Keratinocyte (primary cell): ENCODE data around the gene ALDH7A1. TPM values are rescaled to one million over a fixed set of nuclear protein-coding genes. Genes with fewer than 3 reads are reported as not detected.

ENCODE experiments used
- DNase-seq: peaks from one replicate; pipeline ENCODE4 v3.0.0-alpha.2; 2011; ENCODE audit warnings: low read depth, missing footprints, low spot score
- FAIRE-seq: peaks from 2 replicates; lab custom pipeline; 2011; peaks lifted over from hg19 to GRCh38; lab: Jason Lieb, UNC
- H2AFZ ChIP-seq: 2 replicates; pipeline ENCODE4 v1.6.0; 2012; ENCODE audit warnings: low read length, control low read depth, inconsistent platforms; ENCODE audit not compliant: control insufficient read depth
- H3K27ac ChIP-seq: 2 replicates; pipeline ENCODE4 v1.5.1; 2011; ENCODE audit warnings: low read length; ENCODE audit not compliant: control insufficient read depth, insufficient read depth
- H3K27me3 ChIP-seq: 3 replicates; pipeline ENCODE4 v1.6.0; 2011; ENCODE audit warnings: low read length; ENCODE audit not compliant: control insufficient read depth, insufficient read depth; ENCODE audit errors: extremely low read depth
- H3K36me3 ChIP-seq, 2 experiments: 2 replicates in 1 of 2; 3 replicates in 1 of 2; pipeline ENCODE4 v1.5.1; 2011; ENCODE audit warnings: low read length in 2 of 2, mild to moderate bottlenecking in 1 of 2; ENCODE audit not compliant: control insufficient read depth in 2 of 2, insufficient read depth in 2 of 2; ENCODE audit errors: extremely low read depth in 1 of 2
- H3K4me1 ChIP-seq: 3 replicates; pipeline ENCODE4 v1.5.1; 2011; ENCODE audit warnings: low read length; ENCODE audit not compliant: control insufficient read depth, insufficient read depth; ENCODE audit errors: extremely low read depth
- H3K4me2 ChIP-seq: 3 replicates; pipeline ENCODE4 v1.6.0; 2011; ENCODE audit warnings: low read depth, low read length; ENCODE audit not compliant: control insufficient read depth, insufficient read depth; ENCODE audit errors: extremely low read depth
- H3K4me3 ChIP-seq, 3 experiments: fragments of 200-600 bp in 1 of 3; sonication (generic) in 1 of 3; 2 replicates in 2 of 3; 3 replicates in 1 of 3; pipeline ENCODE4 v1.5.1; 2011 to 2016; ENCODE audit warnings: low read length in 3 of 3, mild to moderate bottlenecking in 3 of 3, control low read depth in 2 of 3, inconsistent platforms in 1 of 3, low read depth in 1 of 3, mixed read lengths in 1 of 3, mixed run types in 1 of 3, moderate library complexity in 1 of 3; ENCODE audit not compliant: control insufficient read depth in 2 of 3, insufficient read depth in 2 of 3; ENCODE audit errors: extremely low read depth in 1 of 3
- H3K79me2 ChIP-seq: 2 replicates; pipeline ENCODE4 v1.6.0; 2012; ENCODE audit warnings: low read length; ENCODE audit not compliant: control insufficient read depth, insufficient read depth
- H3K9ac ChIP-seq: 3 replicates; pipeline ENCODE4 v1.6.0; 2011; ENCODE audit warnings: low read length; ENCODE audit not compliant: control insufficient read depth, insufficient read depth; ENCODE audit errors: extremely low read depth
- H3K9me1 ChIP-seq: 3 replicates; pipeline ENCODE4 v1.6.0; 2011; ENCODE audit warnings: low read length; ENCODE audit not compliant: control insufficient read depth, insufficient read depth; ENCODE audit errors: extremely low read depth
- H3K9me3 ChIP-seq: 2 replicates; pipeline ENCODE4 v1.5.1; 2012; ENCODE audit warnings: low read depth, low read length; ENCODE audit not compliant: control insufficient read depth
- H4K20me1 ChIP-seq: 3 replicates; pipeline ENCODE4 v1.6.0; 2011; ENCODE audit warnings: low read length; ENCODE audit not compliant: control insufficient read depth, insufficient read depth; ENCODE audit errors: extremely low read depth
- EZH2 ChIP-seq: IDR thresholded peaks from one replicate; pipeline ENCODE4 v1.6.1; 2012; ENCODE audit warnings: inconsistent platforms, mild to moderate bottlenecking, low read length, moderate library complexity
- dilution Hi-C: fragments of 300-500 bp; cut with MboI; formaldehyde crosslinking; loops from one replicate; pipeline ENCODE4 v1.7.0; 2020; ENCODE audit warnings: low sequenced_read_pairs; ENCODE audit not compliant: extremely low pct_ligation_motif_present
- polyA plus RNA-seq, 5 experiments: library from polyadenylated mRNA; depleted of rRNA in 3 of 5; stranded (reverse) in 3 of 5; stranded (forward) in 1 of 5; unstranded in 1 of 5; fragments of >200 nt; gene quantifications; 1 replicate in 1 of 5; 2 replicates in 3 of 5; 3 replicates in 1 of 5; pipeline versions ENCODE4 v1.2.1 to v1.2.3, GENCODE V29; 2011 to 2012; ENCODE audit warnings: missing spikeins in 2 of 5, low read depth in 1 of 5, low replicate concordance in 1 of 5
- TF ChIP-seq, protein P1 (sequence below), 3 experiments: IDR thresholded peaks in 1 of 3; conservative IDR thresholded peaks in 1 of 3; optimal IDR thresholded peaks in 1 of 3; 2 replicates in 2 of 3; 3 replicates in 1 of 3; pipeline versions ENCODE3 to v1.5.1; 2011; ENCODE audit warnings: low read length in 3 of 3, mild to moderate bottlenecking in 3 of 3, moderate library complexity in 2 of 3, control low read depth in 1 of 3, inconsistent platforms in 1 of 3; ENCODE audit not compliant: insufficient read depth in 2 of 3; ENCODE audit errors: extremely low read depth in 1 of 3

The ALDH7A1 gene
- polyA plus RNA-seq, 1 donor (not counting 4 experiments of a cell fraction or from before 2014, with no cell fraction given): 183 TPM

DNA sequence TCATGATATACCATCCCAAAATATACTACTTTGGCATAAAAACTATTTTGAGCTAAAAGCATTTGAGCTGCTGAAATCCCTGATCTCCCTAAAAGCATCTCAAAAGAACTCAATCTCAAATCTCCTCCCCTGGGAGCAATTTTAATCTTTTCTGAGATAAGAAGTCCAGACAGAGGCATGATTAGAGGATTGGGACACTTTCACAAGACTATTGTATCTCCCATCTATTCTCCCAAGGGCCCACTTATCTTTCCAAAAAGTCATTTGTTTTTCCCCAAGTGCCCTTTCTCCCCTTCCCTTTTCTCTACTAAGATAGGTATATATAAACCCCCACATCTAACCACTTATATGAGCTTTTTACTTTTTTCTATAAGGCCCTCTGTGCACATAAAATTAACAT is 79.7 kb downstream of the ALDH7A1 start:
- Histone ChIP-seq H3K9ac (no peak overlapping the region), H2AFZ (no peak overlapping the region), H3K79me2 (no peaks in the 10 kb centered on the region), H3K4me1 (peaks cover 47% of the 10 kb centered on the region), H3K27ac (peak overlapping the region; percentile 22), H3K4me2 (no peak overlapping the region), H3K9me1 (no peaks in the 10 kb centered on the region), H3K9me3 (no peaks in the 10 kb centered on the region), H3K4me3 (no peak overlapping the region), H3K27me3 (no peaks in the 10 kb centered on the region), H3K36me3 (no peaks in the 10 kb centered on the region), H4K20me1 (no peaks in the 10 kb centered on the region)
- FAIRE-seq: no peak
- no peak for DNase-seq
- TF ChIP-seq, protein P1, sequence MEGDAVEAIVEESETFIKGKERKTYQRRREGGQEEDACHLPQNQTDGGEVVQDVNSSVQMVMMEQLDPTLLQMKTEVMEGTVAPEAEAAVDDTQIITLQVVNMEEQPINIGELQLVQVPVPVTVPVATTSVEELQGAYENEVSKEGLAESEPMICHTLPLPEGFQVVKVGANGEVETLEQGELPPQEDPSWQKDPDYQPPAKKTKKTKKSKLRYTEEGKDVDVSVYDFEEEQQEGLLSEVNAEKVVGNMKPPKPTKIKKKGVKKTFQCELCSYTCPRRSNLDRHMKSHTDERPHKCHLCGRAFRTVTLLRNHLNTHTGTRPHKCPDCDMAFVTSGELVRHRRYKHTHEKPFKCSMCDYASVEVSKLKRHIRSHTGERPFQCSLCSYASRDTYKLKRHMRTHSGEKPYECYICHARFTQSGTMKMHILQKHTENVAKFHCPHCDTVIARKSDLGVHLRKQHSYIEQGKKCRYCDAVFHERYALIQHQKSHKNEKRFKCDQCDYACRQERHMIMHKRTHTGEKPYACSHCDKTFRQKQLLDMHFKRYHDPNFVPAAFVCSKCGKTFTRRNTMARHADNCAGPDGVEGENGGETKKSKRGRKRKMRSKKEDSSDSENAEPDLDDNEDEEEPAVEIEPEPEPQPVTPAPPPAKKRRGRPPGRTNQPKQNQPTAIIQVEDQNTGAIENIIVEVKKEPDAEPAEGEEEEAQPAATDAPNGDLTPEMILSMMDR (optimal IDR thresholded peaks at IDR 0.05 in 1 of 3, IDR thresholded peaks at IDR 0.05 in 1 of 3, conservative IDR thresholded peaks at IDR 0.05 in 1 of 3; ENCODE audit: extremely low read depth in 1 of 3, insufficient read depth in 2 of 3, low read length in 3 of 3): no peak
- TF ChIP-seq EZH2: no peak
- dilution Hi-C loops: no loop called here

DNA sequence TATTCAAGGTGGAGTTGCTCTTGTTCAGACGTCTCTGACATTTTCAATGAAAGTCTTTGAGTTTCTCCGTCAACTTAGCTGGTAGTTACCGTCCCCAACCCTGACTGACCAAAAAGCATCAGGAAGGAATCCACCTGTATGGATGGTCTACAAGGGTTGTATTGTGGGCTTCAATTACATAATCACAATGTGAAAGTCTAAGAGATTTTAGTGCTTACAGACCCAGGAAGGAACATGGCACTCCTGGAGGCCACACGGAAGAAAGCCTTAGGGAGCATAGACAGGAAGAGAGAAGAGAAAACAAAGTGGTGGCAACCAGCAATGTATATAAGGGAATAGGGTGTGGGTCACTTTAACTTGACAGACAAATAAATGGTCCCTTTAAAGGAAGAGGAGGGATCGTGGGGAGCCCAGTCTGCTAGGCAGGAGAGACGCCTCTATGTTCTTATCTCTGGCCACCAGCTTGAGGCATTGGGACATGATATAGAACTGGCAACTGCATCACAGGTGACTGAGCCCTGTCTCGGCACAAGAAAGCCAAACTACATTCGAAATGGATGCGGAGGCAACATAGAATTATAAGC is 80.4 kb downstream of the ALDH7A1 start:
- dilution Hi-C loops: no loop called here
- Histone ChIP-seq H3K9me3 (no peaks in the 10 kb centered on the region), H3K4me1 (peaks cover 40% of the 10 kb centered on the region), H3K27me3 (no peaks in the 10 kb centered on the region), H3K36me3 (no peaks in the 10 kb centered on the region), H3K9me1 (no peaks in the 10 kb centered on the region), H3K79me2 (no peaks in the 10 kb centered on the region), H3K9ac (no peak overlapping the region), H3K4me3 (no peak overlapping the region), H3K27ac (no peak overlapping the region), H4K20me1 (no peaks in the 10 kb centered on the region), H3K4me2 (no peak overlapping the region), H2AFZ (no peak overlapping the region)
- no peak for FAIRE-seq
- DNase-seq: no peak
- no peak for TF ChIP-seq EZH2
- TF ChIP-seq, protein P1 (optimal IDR thresholded peaks at IDR 0.05 in 1 of 3, IDR thresholded peaks at IDR 0.05 in 1 of 3, conservative IDR thresholded peaks at IDR 0.05 in 1 of 3; ENCODE audit: extremely low read depth in 1 of 3, insufficient read depth in 2 of 3, low read length in 3 of 3): no peak
